NK-92 treated with Interleukin-12 subunit alpha and Interleukin-12 subunit beta, amount 100 ng/mL, for 24 hours (cell line): ENCODE measurements around the gene ELF2.
"Not testable (repeated sequence)": the region's sequence is repeated elsewhere in the genome, so short reads cannot be mapped to it uniquely, and the experiment has no call there.

ENCODE experiments used
- DNase-seq: peaks from one replicate; lab custom pipeline; 2025; lab: John Stamatoyannopoulos, UW

ELF2 gene

GRCh38 chr4:139076016-139076744 is 100.8 kb downstream of the ELF2 start:
- DNase-seq, result no peak

GRCh38 chr4:139060591-139060990 is 116.4 kb downstream of the ELF2 start:
- DNase-seq, result no peak

GRCh38 chr4:139059026-139059425 is 118.0 kb downstream of the ELF2 start:
- not testable (repeated sequence) for DNase-seq

- no peak for DNase-seq
Observed at GRCh38 chr4:139054791-139055505, 122.1 kb downstream of the ELF2 start.

GRCh38 chr4:139053909-139054308 is 123.1 kb downstream of the ELF2 start:
- no peak for DNase-seq

GRCh38 chr4:139050446-139050845 is 126.6 kb downstream of the ELF2 start:
- no peak for DNase-seq

- DNase-seq, result no peak
Observed at GRCh38 chr4:139048026-139048425, 129.0 kb downstream of the ELF2 start.

- no peak for DNase-seq
Observed at GRCh38 chr4:139044291-139044690, 132.7 kb downstream of the ELF2 start.

- DNase-seq, result no peak
Observed at GRCh38 chr4:139042981-139043460, 134.0 kb downstream of the ELF2 start.

GRCh38 chr4:139038874-139039443 is 138.1 kb downstream of the ELF2 start:
- no peak for DNase-seq

GRCh38 chr4:139036885-139037284 is 140.1 kb downstream of the ELF2 start:
- DNase-seq, result no peak

GRCh38 chr4:139035650-139036049 is 141.4 kb downstream of the ELF2 start:
- no peak for DNase-seq

GRCh38 chr4:139030614-139031235 is 146.3 kb downstream of the ELF2 start:
- DNase-seq, result no peak

GRCh38 chr4:139029866-139030363 is 147.1 kb downstream of the ELF2 start:
- not testable (repeated sequence) for DNase-seq

GRCh38 chr4:139028191-139028661 is 148.8 kb downstream of the ELF2 start:
- DNase-seq, result no peak

- DNase-seq, result no peak
Observed at GRCh38 chr4:139027776-139028175, 149.2 kb downstream of the ELF2 start.

- DNase-seq, result no peak
Observed at GRCh38 chr4:139025841-139026240, 151.2 kb downstream of the ELF2 start.

GRCh38 chr4:139024686-139025085 is 152.3 kb downstream of the ELF2 start:
- no peak for DNase-seq

GRCh38 chr4:139022835-139023234 is 154.2 kb downstream of the ELF2 start:
- no peak for DNase-seq

- DNase-seq, result not testable (repeated sequence)
Observed at GRCh38 chr4:139021071-139021470, 155.9 kb downstream of the ELF2 start.

GRCh38 chr4:139020384-139020783 is 156.6 kb downstream of the ELF2 start:
- no peak for DNase-seq
